ENCODE data around the gene FXYD2. TPM values are rescaled to one million over a fixed set of nuclear protein-coding genes. Genes with fewer than 3 reads are reported as not detected.

Gene FXYD2
- total and polyA plus RNA-seq, 10 of the 15 experiments (the other 5 are each of a cell fraction or from before 2014, with no cell fraction given) = 1.2 to 4.5 (median 2.4) TPM

DNA sequence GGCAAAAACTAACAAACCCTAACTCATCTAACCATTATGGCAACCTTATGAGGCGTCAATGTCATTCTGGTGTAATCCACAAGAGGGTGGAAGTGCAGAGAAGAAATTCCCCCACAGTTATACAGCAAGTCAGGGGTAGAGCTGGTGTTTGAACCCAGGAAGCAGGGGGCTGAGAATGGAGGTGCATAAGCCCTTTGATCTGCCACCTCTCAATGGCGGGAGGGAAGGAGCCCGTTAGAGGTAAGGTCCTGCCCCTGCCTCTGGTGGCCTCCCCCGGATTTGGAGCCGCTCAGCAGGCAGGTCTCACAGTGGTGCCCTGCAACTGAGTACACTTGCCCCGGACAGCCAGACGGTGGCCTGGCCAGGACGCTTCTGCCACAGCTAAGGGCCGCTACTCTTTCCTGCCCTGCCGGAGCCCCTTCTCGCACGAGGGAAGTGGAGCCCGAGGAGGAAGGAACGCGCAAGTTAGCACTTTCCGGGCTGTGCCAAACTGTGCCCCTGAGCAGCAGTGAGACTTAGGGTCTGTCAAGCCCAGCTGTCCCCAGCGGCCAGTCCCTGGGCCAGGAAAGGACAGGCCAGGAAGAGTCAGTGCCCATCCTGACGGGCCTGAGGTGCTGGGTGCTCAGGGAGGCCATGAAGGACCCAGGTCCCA, 1.1 kb downstream of the FXYD2 start:
- no peak overlapping the region for H3K4me3 ChIP-seq
- peak; percentile 56 for FAIRE-seq
- no peaks in the 10 kb centered on the region for H3K36me3 ChIP-seq (ENCODE audit: control insufficient read depth in 2 of 2, insufficient read depth in 2 of 2, low read length in 1 of 2)
- no peaks in the 10 kb centered on the region for H3K27me3 ChIP-seq (replicated peaks in 1 of 2; ENCODE audit: control insufficient read depth in 2 of 2, insufficient read depth in 2 of 2, low read length in 1 of 2)
- no peak overlapping the region for H3K4me2 ChIP-seq (ENCODE audit: control insufficient read depth, insufficient read depth)
- SMC1A ChIA-PET (ENCODE audit: uncharacterized antibody, unreplicated experiment) = interaction anchor here (0.7 to 11.7 kb wide), 24 partner anchors 11 to 230 kb away, joined by 3 to 183 read pairs (median 4); no protein-coding TSS in a partner anchor
- no TSS peak for BruUV-seq (replicated peaks)
- CTCF ChIA-PET = interaction anchor here (0.8 to 16.0 kb wide), 27 partner anchors 8 to 398 kb away, joined by 3 to 503 read pairs (median 4); partner anchors contain the start of gene IL10RA
- RAD21 ChIA-PET (ENCODE audit: unreplicated experiment) = interaction anchor here (0.6 to 22.6 kb wide), 18 partner anchors 8 to 348 kb away, joined by 3 to 393 read pairs (median 5); no protein-coding TSS in a partner anchor
- no peak overlapping the region for H3K27ac ChIP-seq (ENCODE audit: control insufficient read depth, insufficient read depth)
- intact Hi-C loops (cut with micrococcal nuclease; ENCODE audit: unreplicated experiment) = loop anchor here (1.0 kb wide), 2 partner anchors 21 to 230 kb away; no protein-coding TSS in a partner anchor
- H2AFZ ChIP-seq (ENCODE audit: control insufficient read depth, low read depth, low read length) = no peak overlapping the region
- peaks cover 18% of the 10 kb centered on the region for H3K4me1 ChIP-seq (ENCODE audit: control insufficient read depth, insufficient read depth, low read length)
- no peaks in the 10 kb centered on the region for H3K79me2 ChIP-seq (ENCODE audit: control insufficient read depth, insufficient read depth, low read length)
- ATAC-seq = peak; percentile 62
- DNase-seq (ENCODE audit: low read depth, low spot score) = no peak
- no peaks in the 10 kb centered on the region for H3K9me3 ChIP-seq (replicated peaks; ENCODE audit: control insufficient read depth, insufficient read depth, low read length)
- TF ChIP-seq, protein P1, sequence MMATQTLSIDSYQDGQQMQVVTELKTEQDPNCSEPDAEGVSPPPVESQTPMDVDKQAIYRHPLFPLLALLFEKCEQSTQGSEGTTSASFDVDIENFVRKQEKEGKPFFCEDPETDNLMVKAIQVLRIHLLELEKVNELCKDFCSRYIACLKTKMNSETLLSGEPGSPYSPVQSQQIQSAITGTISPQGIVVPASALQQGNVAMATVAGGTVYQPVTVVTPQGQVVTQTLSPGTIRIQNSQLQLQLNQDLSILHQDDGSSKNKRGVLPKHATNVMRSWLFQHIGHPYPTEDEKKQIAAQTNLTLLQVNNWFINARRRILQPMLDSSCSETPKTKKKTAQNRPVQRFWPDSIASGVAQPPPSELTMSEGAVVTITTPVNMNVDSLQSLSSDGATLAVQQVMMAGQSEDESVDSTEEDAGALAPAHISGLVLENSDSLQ (IDR thresholded peaks at IDR 0.05) = 0 out of 2 replicates have a peak, but pooled peaks have one; percentile 11
- TF ChIP-seq RAD21 (IDR thresholded peaks at IDR 0.05; ENCODE audit: insufficient read depth, low read depth, low read length) (peak; percentile 53), SMC3 (IDR thresholded peaks at IDR 0.05; ENCODE audit: borderline replicate concordance, low read length) (peak; percentile 54; the same call in 1 of the 2 replicates), YY1 (IDR thresholded peaks at IDR 0.05; ENCODE audit: low read depth, low read length) (peak; percentile 45; the same call in 1 of the 2 replicates), JUNB (IDR thresholded peaks at IDR 0.05) (no peak), NR2C1 (IDR thresholded peaks at IDR 0.05) (no peak)
- TF ChIP-seq, protein P2, sequence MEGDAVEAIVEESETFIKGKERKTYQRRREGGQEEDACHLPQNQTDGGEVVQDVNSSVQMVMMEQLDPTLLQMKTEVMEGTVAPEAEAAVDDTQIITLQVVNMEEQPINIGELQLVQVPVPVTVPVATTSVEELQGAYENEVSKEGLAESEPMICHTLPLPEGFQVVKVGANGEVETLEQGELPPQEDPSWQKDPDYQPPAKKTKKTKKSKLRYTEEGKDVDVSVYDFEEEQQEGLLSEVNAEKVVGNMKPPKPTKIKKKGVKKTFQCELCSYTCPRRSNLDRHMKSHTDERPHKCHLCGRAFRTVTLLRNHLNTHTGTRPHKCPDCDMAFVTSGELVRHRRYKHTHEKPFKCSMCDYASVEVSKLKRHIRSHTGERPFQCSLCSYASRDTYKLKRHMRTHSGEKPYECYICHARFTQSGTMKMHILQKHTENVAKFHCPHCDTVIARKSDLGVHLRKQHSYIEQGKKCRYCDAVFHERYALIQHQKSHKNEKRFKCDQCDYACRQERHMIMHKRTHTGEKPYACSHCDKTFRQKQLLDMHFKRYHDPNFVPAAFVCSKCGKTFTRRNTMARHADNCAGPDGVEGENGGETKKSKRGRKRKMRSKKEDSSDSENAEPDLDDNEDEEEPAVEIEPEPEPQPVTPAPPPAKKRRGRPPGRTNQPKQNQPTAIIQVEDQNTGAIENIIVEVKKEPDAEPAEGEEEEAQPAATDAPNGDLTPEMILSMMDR (IDR thresholded peaks at IDR 0.05 in 2 of 3, conservative IDR thresholded peaks at IDR 0.05 in 1 of 3; ENCODE audit: control insufficient read depth in 2 of 3, extremely low read depth in 1 of 3, insufficient read depth in 1 of 3, low read depth in 3 of 3, low read length in 3 of 3) = peak; percentile 31 to 58 (median 39); a peak in 4 of 6 replicates
- POLR2A ChIA-PET = interaction anchor here (1.3 to 3.2 kb wide), 3 partner anchors 113 to 128 kb away, joined by 3 to 16 read pairs (median 9); no protein-coding TSS in a partner anchor
- WGBS (ENCODE audit: insufficient coverage, insufficient replicate concordance, low lambda C conversion rate, missing lambda C conversion rate) = 29% methylated on average over 17 of the region's 18 CpGs
- no peak overlapping the region; the same call in 1 of the 2 replicates for H3K9ac ChIP-seq (ENCODE audit: control insufficient read depth, insufficient read depth, low read length)
- H4K20me1 ChIP-seq (ENCODE audit: control insufficient read depth, insufficient read depth) = no peaks in the 10 kb centered on the region
- in situ Hi-C loops (cut with MboI) = no loop called here
